Mononuclear cell (primary cell): ENCODE results near the gene NFIA. TPM values are rescaled to one million over a fixed set of nuclear protein-coding genes. Genes with fewer than 3 reads are reported as not detected.

Experiments
- H3K27me3 ChIP-seq: 2 replicates; pipeline ENCODE4 v1.6.0; 2011; ENCODE audit warnings: low read length, control low read depth; ENCODE audit not compliant: insufficient read depth
- H3K4me1 ChIP-seq: 2 replicates; pipeline ENCODE4 v1.5.1; 2011; ENCODE audit warnings: mild to moderate bottlenecking, low read length, control low read depth; ENCODE audit not compliant: insufficient read depth
- H3K4me3 ChIP-seq: 2 replicates; pipeline ENCODE4 v1.5.1; 2011; ENCODE audit warnings: mild to moderate bottlenecking, low read length, moderate library complexity
- H3K9me3 ChIP-seq: 2 replicates; pipeline ENCODE4 v1.5.1; 2011; ENCODE audit warnings: low read depth, mild to moderate bottlenecking, control low read depth, low read length
- total RNA-seq: library from RNA; depleted of rRNA; stranded (reverse); fragments of >200 nt; gene quantifications from one replicate; pipeline ENCODE4 v1.2.3, GENCODE V29; 2012

Gene NFIA
- total RNA-seq, 1 donor: 3.5 TPM

DNA sequence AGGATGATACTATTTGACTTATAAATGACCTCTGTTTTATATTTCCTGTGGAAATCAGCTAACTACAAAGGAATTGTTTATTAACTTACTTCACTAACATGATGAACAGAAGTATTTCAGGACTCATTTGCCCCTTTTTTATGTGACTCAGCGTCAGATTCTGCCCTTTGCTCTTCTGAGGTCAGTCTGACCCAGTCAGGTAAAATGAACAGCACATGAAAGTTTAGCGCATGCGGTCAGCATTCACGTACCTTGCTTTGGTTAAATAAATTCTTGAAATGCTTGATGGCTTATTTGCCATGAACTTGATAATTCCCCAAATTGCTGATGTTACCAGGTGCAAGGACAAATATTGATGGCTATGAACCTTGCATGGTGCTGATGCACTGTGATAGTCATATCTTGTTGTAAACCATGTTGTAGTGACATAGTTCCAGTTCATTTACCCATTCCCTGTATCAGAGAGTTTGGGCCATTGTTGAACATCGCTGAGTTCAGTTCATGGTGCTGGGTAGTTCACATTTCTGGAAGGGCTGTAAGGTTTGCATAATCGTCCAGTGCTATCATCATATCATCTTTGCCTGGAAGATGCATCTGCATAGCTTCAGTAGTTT, 133.4 kb downstream of the NFIA start:
- Histone ChIP-seq H3K27me3 (no peaks in the 10 kb centered on the region), H3K9me3 (no peaks in the 10 kb centered on the region), H3K4me1 (no peaks in the 10 kb centered on the region), H3K4me3 (no peak overlapping the region)

DNA sequence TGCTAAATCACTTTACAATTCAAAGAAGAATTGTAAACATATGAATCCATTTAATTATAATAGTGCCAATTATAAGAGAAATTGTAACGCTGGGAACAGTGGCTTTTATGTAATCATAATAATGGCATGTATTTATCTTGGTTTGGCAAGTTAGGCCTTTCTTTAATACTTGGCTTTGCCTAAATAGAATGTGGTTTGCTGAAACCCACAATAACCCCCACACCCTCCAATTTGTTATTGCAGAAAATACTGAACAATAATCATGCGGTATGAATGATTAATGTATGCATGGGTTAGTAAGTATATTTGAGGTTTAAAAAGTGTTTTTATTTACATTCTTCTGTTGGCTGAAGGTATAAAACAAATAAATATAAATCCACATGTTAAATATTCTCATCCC, 138.2 kb downstream of the NFIA start:
- Histone ChIP-seq H3K4me1 (no peaks in the 10 kb centered on the region), H3K9me3 (no peaks in the 10 kb centered on the region), H3K4me3 (no peak overlapping the region), H3K27me3 (no peaks in the 10 kb centered on the region)

GRCh38 chr1:61221642-61222041, 139.3 kb downstream of the NFIA start:
- Histone ChIP-seq H3K27me3 (no peaks in the 10 kb centered on the region), H3K9me3 (no peaks in the 10 kb centered on the region), H3K4me3 (no peak overlapping the region), H3K4me1 (no peaks in the 10 kb centered on the region)

DNA sequence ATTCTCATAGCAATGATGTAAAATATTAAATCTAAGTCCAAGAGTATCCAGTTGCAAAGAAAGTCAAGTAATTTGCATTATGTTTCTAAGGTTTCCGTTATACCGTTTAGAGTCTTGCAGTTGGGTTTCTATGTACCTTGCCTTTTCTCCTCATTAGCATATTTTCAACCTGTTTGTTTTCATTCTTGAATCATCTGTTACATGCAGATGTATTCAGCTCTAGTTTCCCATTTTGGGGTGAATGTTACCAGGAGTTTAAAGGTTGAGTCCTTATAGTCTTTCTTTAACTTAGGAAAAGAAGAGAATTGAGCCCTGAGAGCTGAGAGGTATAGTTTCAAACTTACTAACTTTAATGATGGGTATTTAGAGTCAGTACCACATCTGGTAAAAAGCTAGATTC, 139.9 kb downstream of the NFIA start:
- Histone ChIP-seq H3K4me3 (no peak overlapping the region), H3K9me3 (no peaks in the 10 kb centered on the region)

GRCh38 chr1:61223140-61223539, 140.8 kb downstream of the NFIA start:
- Histone ChIP-seq H3K27me3 (no peaks in the 10 kb centered on the region), H3K4me1 (no peaks in the 10 kb centered on the region), H3K4me3 (no peak overlapping the region), H3K9me3 (no peaks in the 10 kb centered on the region)

More for the DNA sequence above, 139.9 kb downstream of the NFIA start:
- no peaks in the 10 kb centered on the region for H3K27me3 ChIP-seq
- H3K4me1 ChIP-seq: no peaks in the 10 kb centered on the region

DNA sequence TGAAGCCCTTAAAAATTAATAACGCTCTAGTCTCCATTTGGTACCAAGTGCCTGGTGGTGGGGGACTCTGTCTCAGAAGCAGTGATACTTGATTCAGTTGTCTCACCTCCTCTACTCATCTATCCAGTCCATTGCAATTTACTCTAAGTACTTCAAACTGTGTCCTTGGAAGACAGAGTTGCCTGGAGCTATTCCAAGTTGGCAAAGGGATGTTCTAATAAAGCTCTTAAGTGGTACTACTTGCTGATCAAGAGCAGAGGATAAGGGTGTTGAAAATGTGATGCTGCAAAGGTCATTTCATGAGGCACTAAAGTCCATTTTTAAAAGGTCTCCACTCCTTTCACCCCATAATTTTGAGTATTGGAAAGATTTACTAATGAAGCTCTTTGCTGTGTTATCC, 142.2 kb downstream of the NFIA start:
- no peaks in the 10 kb centered on the region for H3K4me1 ChIP-seq
- H3K4me3 ChIP-seq: no peak overlapping the region
- no peaks in the 10 kb centered on the region for H3K27me3 ChIP-seq
- no peaks in the 10 kb centered on the region for H3K9me3 ChIP-seq

- no peaks in the 10 kb centered on the region for H3K9me3 ChIP-seq
- no peaks in the 10 kb centered on the region for H3K4me1 ChIP-seq
- H3K27me3 ChIP-seq: no peaks in the 10 kb centered on the region
- H3K4me3 ChIP-seq: no peak overlapping the region
These were observed 143.1 kb downstream of the NFIA start for GRCh38 chr1:61225478-61225877.

DNA sequence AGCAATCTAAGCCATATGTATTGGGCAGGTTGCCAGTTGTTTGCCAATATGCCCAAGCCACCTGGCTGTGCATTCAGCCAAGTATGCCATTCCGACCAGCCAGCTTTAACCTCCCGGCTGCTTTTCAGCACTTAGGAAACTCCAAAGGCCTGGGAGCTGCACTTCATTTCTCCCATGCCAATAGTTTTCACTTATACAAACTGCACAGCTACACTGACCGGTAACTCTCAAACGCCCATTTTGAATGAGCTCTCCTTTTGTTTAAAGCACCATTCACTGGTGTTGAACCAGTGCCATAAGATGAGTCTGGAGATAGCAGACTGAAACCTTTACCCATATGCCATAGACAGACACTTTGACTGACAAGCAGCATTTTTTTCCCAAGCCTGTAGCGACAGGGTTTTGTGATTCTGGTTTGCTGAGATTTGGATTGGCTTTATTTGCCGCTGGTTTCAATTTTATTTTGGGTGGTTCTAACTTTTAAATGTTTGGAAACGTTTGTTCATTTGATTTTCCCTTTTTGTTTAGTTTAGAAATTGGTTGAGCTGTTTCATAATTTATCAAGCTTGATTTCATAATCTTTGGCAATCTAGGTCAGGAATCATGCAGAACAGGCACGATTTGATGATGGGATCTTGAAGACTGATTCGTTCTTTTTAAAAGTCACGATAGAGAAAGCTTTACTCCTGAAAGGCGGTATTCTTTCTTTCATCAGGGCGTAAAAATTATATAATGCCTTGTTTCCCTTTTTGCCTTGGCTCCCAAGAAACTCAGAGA, 144.6 kb downstream of the NFIA start:
- H3K27me3 ChIP-seq: no peaks in the 10 kb centered on the region
- no peaks in the 10 kb centered on the region for H3K9me3 ChIP-seq
- H3K4me1 ChIP-seq: no peaks in the 10 kb centered on the region
- no peak overlapping the region for H3K4me3 ChIP-seq

DNA sequence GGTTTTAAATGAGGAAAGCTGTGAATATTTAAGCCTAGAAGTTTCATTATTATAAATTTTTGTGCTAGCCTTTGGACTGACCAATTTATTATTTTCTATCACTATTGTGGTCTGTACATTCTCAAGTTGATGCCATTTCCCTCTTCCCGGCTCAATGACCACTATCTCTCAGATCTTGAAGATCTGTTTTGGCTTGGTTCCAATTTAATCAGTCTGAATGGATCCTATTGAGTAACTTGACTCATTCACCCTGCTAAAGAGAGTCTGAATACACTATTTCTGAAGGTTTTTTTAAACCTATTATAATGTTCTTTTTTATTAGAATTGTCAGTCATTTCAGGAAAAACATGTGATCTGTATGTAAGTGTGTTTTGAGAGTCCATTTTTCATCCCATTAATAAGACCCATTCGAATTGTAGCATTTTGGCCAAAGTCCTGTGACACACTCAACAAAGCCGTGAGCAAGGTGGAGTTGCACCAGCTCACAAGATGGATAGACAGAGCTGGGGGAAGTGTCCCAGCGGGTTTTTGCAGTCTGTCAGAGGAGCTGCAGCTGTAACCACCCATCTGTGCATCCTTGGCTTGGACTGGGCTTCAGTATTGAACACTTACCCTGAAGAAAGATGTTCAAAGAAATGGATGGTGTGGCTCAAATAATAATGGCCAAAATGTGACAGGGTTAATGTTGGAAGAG, 145.6 kb downstream of the NFIA start:
- H3K4me1 ChIP-seq: no peaks in the 10 kb centered on the region
- no peaks in the 10 kb centered on the region for H3K9me3 ChIP-seq
- no peaks in the 10 kb centered on the region for H3K27me3 ChIP-seq
- no peak overlapping the region for H3K4me3 ChIP-seq

DNA sequence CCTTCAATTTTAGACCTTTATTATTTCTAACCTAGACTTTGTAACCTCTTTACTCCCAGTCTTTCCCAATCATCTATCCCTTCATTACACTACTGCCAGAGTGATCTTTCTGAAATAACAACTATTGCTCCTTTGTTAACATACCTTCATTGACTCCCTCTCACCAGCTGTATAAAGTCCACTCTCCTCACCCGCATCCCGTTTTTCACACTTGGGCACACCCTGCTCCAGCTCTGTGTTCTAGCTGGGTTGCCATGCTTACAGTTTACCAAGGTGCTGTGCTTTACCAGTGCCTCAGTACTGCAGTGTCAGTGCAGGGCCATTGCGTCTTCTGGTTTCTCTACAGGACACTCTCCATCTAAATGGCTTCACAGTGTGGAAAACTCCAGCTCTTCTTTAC, 148.2 kb downstream of the NFIA start:
- H3K4me1 ChIP-seq: no peaks in the 10 kb centered on the region

DNA sequence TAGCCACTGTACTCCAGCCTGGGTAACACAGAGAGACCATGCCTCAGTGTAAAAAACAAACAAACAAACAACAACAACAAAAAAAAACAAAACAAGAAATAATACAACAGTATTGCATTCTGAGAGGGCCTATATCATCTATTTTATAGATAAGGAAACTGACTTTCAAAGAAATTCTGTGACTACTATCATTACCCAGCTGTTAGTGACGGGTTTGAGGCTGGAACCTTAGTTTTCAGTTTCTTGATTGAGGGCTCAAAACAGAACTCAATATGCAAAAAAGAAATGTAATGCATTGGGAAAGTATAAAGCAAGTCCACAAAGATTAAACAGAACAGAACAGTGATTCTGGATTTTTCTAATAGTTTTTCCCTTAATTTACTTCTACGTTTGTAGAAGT, 149.4 kb downstream of the NFIA start:
- no peaks in the 10 kb centered on the region for H3K27me3 ChIP-seq
- no peak overlapping the region for H3K4me3 ChIP-seq
- no peaks in the 10 kb centered on the region for H3K4me1 ChIP-seq
- H3K9me3 ChIP-seq: no peaks in the 10 kb centered on the region

More for the DNA sequence above, 148.2 kb downstream of the NFIA start:
- no peaks in the 10 kb centered on the region for H3K27me3 ChIP-seq
- H3K9me3 ChIP-seq: no peaks in the 10 kb centered on the region
- no peak overlapping the region for H3K4me3 ChIP-seq

DNA sequence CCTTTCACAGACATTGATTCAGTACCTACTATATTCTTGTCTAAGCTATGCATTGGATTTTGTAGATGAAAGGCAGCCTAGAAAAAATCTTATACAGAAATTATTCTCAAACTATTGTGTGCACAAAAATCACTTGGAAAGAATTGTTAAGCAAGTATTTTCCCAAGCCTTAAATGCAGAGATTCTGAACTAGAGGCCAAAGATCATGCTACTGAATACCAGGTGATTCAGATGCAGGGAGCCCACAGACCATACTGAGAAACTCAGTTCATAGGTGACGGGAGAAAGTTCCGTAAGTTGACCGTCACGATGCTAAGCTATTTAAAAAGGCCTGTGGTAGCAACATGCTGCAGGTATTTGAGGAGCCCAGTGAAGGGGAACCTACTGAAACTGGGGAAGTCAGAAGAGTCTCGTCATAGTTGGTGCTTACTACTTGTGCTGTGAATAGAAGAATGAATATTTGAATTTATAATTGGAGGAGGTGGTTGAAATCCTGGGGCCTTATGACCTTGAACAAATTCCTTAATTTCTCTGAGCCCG, 150.8 kb downstream of the NFIA start:
- H3K27me3 ChIP-seq: no peaks in the 10 kb centered on the region

GRCh38 chr1:61234587-61234919, 152.2 kb downstream of the NFIA start:
- H3K4me3 ChIP-seq: no peak overlapping the region
- H3K27me3 ChIP-seq: no peaks in the 10 kb centered on the region
- H3K9me3 ChIP-seq: no peaks in the 10 kb centered on the region
- H3K4me1 ChIP-seq: no peaks in the 10 kb centered on the region

More for the DNA sequence above, 150.8 kb downstream of the NFIA start:
- H3K4me3 ChIP-seq: no peak overlapping the region
- H3K4me1 ChIP-seq: no peaks in the 10 kb centered on the region
- H3K9me3 ChIP-seq: no peaks in the 10 kb centered on the region

DNA sequence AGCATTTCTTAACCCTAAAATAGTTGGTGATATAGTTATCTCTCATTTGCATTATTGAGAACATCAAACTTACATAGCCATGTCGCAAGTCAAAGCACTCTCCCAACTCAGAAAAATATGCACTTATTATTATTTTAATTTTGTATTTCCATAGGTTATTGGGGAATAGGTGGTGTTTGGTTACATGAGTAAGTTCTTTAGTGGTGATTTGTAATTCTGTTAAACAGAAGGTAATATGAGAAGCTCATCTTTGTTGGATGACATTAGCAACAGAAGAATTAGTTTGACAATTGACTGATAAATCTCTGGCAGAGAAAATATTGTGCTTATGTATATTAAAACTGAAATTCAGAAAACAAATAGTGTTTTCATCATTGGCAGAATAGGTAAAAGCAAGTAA, 154.8 kb downstream of the NFIA start:
- H3K4me3 ChIP-seq: no peak overlapping the region
- H3K27me3 ChIP-seq: no peaks in the 10 kb centered on the region
- no peaks in the 10 kb centered on the region for H3K4me1 ChIP-seq
- H3K9me3 ChIP-seq: no peaks in the 10 kb centered on the region

GRCh38 chr1:61237659-61238358, 155.4 kb downstream of the NFIA start:
- H3K27me3 ChIP-seq: no peaks in the 10 kb centered on the region
- no peaks in the 10 kb centered on the region for H3K4me1 ChIP-seq
- H3K9me3 ChIP-seq: no peaks in the 10 kb centered on the region
- H3K4me3 ChIP-seq: no peak overlapping the region
